T-helper 1 cell treated with Interleukin-12 subunit alpha and Interleukin-12 subunit beta and Interleukin-4 antibody, amounts not matched to agents 30 ng/mL and 1 ng/mL, for 36 hours (primary cell): ENCODE measurements around the gene DCAF8. TPM values are rescaled to one million over a fixed set of nuclear protein-coding genes. Genes with fewer than 3 reads are reported as not detected.

Source experiments
- intact Hi-C: fragments of 100-400 bp; cut with micrococcal nuclease; formaldehyde crosslinking; loops from one replicate; pipeline ENCODE4 v1.15.1; 2024
- total RNA-seq: library from RNA; stranded (reverse); gene quantifications from 2 replicates; pipeline ENCODE4 v1.2.3, GENCODE V29; 2022

DCAF8 gene
- total RNA-seq, 1 donor from 2014 or later = 102 TPM

DNA sequence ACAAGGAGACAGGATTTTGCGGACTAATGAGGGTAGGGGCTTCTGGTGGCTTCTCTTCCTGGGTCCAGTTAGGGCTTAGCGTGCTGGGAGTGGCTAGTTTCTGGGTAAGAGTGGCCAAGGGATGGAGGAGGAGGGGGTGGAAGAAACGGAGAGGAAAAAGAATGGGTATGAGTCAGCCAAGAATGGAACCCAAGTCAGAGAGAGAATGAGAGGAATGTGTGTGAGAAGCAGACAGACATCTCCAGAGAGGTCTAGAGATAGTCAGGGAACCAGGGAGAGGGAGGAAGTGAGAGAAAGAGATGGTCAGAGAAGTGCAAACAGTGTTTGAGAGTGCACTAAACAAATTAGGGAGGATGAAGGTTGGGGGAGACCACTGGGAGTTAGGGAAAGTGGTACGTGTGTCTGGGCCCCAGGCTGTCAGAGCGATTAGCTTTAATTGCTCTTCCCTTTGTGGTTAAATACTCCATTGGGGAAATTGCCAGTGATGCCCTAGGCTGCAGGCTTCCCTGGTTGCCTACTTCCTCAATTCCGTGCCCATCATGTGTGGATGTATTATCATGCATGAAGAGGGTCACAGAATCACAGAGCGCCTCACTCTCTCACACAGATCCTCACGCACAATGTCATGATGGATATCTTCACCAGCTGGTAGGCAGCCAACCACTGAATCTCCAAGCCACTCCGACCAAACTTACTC, 55.8 kb downstream of the DCAF8 start:
- intact Hi-C loops = loop anchor here (2.0 to 10.0 kb wide), 3 partner anchors 176 to 1129 kb away; partner anchors contain the start of genes AIM2, PIGM and TAGLN2

- intact Hi-C loops = loop anchor here (2.0 to 10.0 kb wide), 3 partner anchors 175 to 1129 kb away; partner anchors contain the start of genes AIM2, PIGM and TAGLN2
Observed at GRCh38 chr1:160206036-160206389, 56.3 kb downstream of the DCAF8 start.

DNA sequence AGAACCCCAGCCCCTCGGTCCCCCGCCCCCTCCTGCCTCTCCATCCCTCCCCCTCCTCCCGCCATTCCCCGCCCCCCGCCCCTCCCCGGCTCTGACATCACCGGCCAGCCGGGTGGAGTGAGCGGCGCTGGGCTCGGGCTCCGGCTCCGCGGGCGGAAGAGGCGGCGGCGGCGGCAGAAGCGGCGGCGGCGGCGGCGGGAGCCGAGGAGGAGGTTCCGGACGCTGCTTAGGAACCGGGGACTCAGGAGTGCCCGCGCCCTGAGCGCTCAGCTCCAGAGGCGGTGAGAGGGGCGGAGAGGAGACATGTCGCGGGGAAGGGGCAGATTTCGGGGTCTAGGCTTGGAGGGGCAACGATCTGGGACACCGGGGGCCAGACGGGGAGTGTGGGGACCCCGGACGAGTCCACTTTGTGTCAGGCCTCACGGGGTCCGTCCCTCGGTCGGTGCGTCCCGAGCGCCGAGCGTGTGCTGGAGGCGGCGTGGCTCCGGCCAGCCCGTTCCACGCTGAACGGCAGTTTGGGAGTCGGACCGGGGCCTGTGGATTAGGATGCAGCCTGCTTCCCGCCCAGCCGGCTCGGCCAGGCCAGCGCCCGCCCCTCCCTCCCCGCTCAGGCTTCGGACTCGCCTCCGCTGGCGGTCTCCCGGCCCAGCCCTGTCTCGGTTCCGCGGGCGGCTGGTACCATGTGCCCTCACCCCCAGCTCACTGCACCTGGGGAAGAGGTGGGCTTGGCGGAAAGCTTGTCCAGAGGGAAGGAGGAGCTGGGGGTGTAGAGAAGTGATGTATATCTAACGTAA, 56.9 kb downstream of the DCAF8 start, which contains the start of gene PEA15:
TSS of gene PEA15 (plus strand) at position 143 of the 794 bp plus-strand sequence. CDS start 6,161 bp downstream, outside the sequence.
- intact Hi-C loops = loop anchor here (1.0 to 10.0 kb wide), 8 partner anchors 47 to 1128 kb away; partner anchors contain the start of genes AIM2, COPA, NCSTN and PEX19

- intact Hi-C loops = loop anchor here (1.0 to 10.0 kb wide), 7 partner anchors 48 to 1127 kb away; partner anchors contain the start of genes AIM2, COPA, NCSTN and PEX19
Observed at GRCh38 chr1:160204526-160205241, 57.7 kb downstream of the DCAF8 start.

DNA sequence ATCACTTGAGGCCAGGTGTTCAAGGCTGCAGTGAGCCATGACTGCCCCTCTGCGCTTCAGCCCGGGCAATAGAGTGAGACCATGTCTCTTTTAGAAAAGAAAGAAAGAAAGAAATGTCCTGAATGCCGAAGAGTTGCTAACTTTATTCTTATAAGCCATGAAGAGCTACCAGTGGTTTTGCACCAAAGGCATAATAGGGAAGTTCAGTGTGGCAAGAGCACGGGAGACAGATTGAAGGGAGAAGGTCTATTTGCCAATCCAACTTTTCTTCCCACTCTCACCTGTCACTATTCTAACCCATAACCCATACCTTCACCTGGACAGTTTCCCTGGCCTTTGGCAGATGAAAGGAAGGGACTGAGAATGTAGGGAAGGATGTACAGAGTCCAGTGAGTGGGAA, 61.6 kb downstream of the DCAF8 start:
- intact Hi-C loops = loop anchor here (10.0 kb wide), 1 partner anchor 276 kb away; the partner anchor contains the start of gene TAGLN2

- intact Hi-C loops = no loop called here
Observed at GRCh38 chr1:160197231-160197630, 65.1 kb downstream of the DCAF8 start.

DNA sequence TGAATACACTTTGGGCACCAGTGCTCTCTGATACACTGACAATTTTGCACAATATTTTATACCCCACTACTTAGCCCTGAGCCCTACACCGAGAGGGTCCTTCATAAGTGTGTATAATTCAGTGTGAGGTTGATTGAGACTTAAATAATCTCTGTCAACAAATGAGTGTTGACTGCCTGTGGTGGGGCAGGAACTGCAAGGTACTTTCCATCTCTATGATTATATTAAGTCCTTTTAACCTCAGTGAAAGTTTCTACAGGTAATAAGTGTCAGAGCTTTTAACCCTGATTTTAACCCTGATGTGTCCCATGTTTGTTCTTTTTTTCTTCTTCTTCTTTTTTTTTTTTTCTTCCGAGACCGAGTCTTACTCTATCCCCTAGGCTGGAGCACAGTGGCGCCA, 66.2 kb downstream of the DCAF8 start:
- intact Hi-C loops = no loop called here

DNA sequence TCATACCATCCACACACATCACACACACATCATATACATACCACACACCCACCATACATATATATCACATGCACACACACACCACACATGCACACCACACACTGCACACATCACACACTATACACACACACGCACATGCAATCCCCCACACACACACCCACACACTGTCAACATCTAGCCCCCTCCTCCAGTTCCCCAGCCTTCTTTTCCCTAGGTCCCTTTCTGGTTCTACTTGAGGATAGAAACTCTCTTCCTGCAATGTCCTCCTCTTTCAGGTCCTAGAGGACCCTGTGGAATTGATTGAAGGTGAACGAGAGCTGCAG, 67.7 kb downstream of the DCAF8 start:
- intact Hi-C loops = loop anchor here (5.0 kb wide), 1 partner anchor 92 kb away; no protein-coding TSS in a partner anchor

GRCh38 chr1:160193832-160194736, 68.3 kb downstream of the DCAF8 start:
- intact Hi-C loops = loop anchor here (1.0 to 5.0 kb wide), 4 partner anchors 58 to 182 kb away; no protein-coding TSS in a partner anchor

DNA sequence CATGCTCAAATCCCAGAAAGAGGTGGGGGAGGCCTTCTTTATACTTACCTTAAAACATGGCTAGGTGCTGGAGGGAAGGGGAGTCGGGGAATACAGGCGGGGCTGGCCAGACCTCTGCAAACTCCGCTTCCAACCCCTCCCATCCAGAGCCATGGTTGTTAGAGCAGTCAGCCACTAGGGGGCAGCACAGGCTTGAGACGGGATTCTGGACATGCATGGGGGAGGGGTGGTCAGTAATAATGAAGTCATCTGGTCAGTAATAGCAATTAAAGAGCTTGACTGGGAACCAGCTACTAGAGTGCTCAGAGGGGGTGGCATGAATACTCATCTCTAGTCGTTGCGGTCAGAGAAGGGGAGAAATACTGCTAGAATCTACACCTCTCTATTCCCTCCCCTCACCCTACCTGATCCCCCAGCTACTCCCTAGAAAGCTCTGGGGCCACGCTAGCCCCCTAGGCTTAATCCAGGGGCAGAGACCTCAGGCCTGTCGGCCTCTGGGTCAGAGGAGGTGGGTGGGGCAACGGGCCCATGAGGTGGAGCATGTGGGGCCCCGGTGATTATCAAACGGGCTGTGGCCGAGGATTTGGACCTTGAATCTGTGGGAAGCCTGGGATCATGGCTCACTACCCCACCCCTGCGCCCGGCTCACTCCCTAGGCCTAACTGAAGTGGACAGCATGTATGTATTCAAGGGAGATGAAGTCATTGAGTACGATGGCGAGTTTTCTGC, 69.1 kb downstream of the DCAF8 start:
- intact Hi-C loops = loop anchor here (1.0 to 5.0 kb wide), 4 partner anchors 59 to 183 kb away; no protein-coding TSS in a partner anchor

DNA sequence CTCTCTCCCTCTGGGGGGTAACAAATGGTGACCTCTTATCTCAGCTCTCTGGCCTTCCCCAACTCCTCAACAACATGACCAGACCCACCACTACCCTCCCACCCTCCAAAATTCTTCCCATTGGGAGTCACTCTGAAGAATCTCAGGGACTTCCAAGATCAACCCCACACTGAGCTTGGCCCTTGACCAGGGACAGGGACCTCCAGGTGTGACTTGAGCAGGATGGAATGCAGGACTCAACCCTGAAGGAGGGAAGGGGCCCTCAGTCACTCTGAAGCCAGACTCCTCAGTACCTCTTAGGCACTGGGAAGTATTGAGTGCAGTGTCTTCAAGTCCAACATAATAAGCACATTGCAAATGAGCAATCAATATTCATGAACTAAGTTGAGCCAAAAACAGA, 70.1 kb downstream of the DCAF8 start:
- intact Hi-C loops = loop anchor here (5.0 kb wide), 1 partner anchor 90 kb away; no protein-coding TSS in a partner anchor

- intact Hi-C loops = loop anchor here (5.0 kb wide), 1 partner anchor 89 kb away; no protein-coding TSS in a partner anchor
Observed at GRCh38 chr1:160191756-160192155, 70.6 kb downstream of the DCAF8 start.

GRCh38 chr1:160189649-160190625, 72.4 kb downstream of the DCAF8 start, which contains the start of gene CASQ1:
TSS of gene CASQ1 (plus strand) at chr1:160190575. CDS start at chr1:160190752, 177 bp downstream.
- intact Hi-C loops = loop anchor here (5.0 kb wide), 1 partner anchor 88 kb away; no protein-coding TSS in a partner anchor

DNA sequence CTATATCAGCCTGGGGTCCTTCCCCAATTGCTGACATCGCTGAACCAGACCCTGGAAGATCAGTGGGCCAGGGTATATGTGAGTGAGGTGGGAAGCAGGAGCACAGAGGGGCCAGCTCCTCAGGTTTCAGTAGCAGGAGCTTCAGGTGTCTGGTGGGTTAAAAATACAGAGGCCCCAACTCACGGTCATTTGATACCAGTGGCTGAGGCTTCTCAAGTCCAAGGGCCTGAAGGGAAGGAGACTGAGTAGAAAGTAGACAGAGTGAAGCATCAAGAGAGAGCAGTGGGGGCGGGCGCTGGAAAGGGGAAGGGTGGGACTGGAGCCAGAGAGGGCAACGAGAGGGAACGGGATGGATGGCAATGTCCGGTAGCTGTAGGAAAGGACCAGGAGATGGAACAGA, 74.0 kb downstream of the DCAF8 start:
- intact Hi-C loops = no loop called here

DNA sequence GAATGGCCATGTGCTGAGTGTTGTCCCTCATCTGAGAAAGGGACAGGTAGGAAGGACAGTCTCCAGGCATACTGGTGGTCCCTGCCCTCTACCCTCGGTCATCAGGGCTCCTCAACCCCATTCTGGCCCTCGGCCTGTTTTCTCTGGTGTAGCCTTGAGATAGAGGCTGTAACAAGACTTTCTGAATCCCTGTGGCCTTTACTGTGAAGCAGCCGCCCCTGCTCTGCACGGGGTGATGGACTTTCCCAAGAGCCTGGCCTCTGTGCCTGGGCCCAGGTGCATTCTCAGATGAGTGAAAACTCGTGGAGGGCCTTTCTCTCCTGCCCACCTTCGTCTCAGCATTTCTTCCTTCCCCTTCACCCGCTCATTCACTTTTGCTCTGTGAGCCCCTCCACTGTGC, 74.9 kb downstream of the DCAF8 start:
- intact Hi-C loops = no loop called here

DNA sequence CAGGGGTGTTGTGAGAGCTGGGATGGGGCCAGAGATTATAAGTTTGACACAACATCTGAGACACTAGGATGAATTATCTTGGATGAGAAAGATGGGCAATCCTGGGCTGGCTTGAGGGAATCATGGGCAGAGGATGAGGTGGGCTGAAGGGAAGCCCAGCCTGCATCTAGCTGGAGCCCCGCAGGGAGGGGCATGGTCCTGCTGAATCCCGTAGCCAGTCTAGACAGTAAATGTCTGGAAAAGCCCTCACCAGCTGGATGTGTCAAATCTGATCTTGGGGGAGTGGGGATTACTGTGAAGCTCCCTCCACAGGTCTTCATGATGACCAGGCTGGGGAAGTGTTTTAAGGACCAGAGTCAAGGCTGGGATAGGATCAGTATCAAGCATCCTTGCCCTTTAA, 75.6 kb downstream of the DCAF8 start:
- intact Hi-C loops = no loop called here

GRCh38 chr1:160186246-160186645, 76.1 kb downstream of the DCAF8 start:
- intact Hi-C loops = no loop called here

DNA sequence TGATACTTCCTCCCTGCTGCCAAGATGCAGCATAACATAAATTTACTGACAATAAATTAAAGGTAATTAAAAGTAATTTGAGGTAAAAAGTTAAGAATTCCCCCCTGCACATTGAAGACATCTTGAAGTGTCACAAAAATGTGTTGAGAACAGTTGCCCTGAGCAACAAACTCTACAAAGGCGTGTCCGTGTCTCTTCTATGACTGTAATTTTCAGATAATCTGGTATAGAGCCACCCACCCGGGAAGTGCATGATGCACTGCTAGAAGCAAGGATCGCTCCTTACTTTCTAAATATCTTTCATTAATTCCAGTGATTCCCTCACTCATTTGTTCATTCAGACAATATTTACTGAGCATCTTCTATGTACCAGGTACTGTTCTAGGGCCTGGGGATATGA, 83.0 kb downstream of the DCAF8 start:
- intact Hi-C loops = no loop called here
